Measurements from ENCODE around the gene STIM1.

STIM1 gene

GRCh38 chr11:3824714-3825472, 30.6 kb upstream of the STIM1 start:
- no peak overlapping the region for H3K4me3 ChIP-seq (ENCODE audit: low read depth, low read length)
- TF ChIP-seq CTCF (conservative IDR thresholded peaks at IDR 0.05; ENCODE audit: low read depth, low read length), result peak; percentile 76
- peak; percentile 62 for DNase-seq (ENCODE audit: low read depth)

DNA sequence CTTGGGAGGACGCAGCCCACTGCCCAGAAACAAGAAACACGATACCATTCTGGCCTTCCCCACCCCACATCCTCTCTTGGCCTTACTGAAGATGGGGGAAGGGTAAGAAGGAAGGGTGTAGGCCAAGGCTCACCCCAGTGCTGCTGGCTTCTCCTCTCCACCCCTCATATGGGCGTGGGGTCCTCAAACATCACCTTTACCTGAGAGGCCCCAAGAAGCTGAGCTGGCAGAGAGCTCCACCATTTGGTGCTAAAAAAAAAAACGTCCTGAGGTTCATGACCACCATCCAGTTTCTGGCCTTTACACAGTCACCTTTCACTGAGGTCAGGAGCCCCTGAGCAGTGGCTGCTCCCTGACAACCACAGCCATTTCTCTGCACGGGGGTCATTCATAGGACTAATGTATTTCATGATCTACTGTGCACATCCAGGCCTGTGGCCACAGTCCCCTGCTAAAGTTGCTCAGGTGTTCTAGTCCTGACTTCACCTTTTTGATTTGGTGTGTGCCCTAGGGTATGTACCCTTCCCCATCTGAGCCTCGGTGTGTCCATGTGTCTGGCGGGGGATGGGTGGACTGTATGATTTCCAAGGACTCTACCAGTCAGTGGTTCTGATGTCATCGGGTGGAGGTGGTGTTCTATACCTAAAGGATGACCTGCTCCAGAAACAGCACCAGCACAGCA, 29.9 kb upstream of the STIM1 start:
- H3K4me3 ChIP-seq (ENCODE audit: low read depth, low read length), result no peak overlapping the region
- TF ChIP-seq CTCF (conservative IDR thresholded peaks at IDR 0.05; ENCODE audit: low read depth, low read length), result no peak
- DNase-seq (ENCODE audit: low read depth), result no peak

GRCh38 chr11:3826721-3827120, 28.7 kb upstream of the STIM1 start:
- no peak for TF ChIP-seq CTCF (conservative IDR thresholded peaks at IDR 0.05; ENCODE audit: low read depth, low read length)

GRCh38 chr11:3827434-3828186, 27.9 kb upstream of the STIM1 start:
- DNase-seq (ENCODE audit: low read depth), result no peak
- TF ChIP-seq CTCF (conservative IDR thresholded peaks at IDR 0.05; ENCODE audit: low read depth, low read length), result no peak
- H3K4me3 ChIP-seq (ENCODE audit: low read depth, low read length), result no peak overlapping the region

More at GRCh38 chr11:3826721-3827120, 28.7 kb upstream of the STIM1 start:
- no peak overlapping the region for H3K4me3 ChIP-seq (ENCODE audit: low read depth, low read length)
- DNase-seq (ENCODE audit: low read depth), result no peak

DNA sequence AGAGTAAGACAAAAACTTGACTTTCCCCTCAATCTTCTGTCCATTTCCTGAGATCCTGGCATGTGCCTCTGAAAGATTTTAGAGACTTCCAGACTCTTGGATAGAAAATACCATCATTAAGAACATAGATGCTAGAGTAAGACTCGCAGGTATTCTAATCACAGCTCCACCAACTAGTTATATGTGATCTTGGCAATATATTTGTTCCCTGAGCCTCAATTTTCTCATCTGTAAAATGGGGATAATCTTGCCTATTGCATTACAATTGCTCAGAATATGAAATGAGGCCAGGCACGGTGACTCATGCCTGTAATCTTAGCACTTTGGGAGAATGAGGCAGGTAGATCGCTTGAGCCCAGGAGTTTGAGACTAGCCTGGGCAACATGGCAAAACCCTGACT, 25.4 kb upstream of the STIM1 start:
- no peak for TF ChIP-seq CTCF (conservative IDR thresholded peaks at IDR 0.05; ENCODE audit: low read depth, low read length)
- DNase-seq (ENCODE audit: low read depth), result no peak
- H3K4me3 ChIP-seq (ENCODE audit: low read depth, low read length), result no peak overlapping the region

GRCh38 chr11:3830730-3831129, 24.7 kb upstream of the STIM1 start:
- no peak for DNase-seq (ENCODE audit: low read depth)
- TF ChIP-seq CTCF (conservative IDR thresholded peaks at IDR 0.05; ENCODE audit: low read depth, low read length), result no peak
- no peak overlapping the region for H3K4me3 ChIP-seq (ENCODE audit: low read depth, low read length)
